ENCODE measurements around the gene BBS9. TPM values are rescaled to one million over a fixed set of nuclear protein-coding genes. Genes with fewer than 3 reads are reported as not detected.
"Not testable (repeated sequence)": the region's sequence is repeated elsewhere in the genome, so short reads cannot be mapped to it uniquely, and the experiment has no call there.

BBS9 gene
- polyA plus RNA-seq, 1 donor from 2014 or later = 9.8 TPM

- no peak overlapping the region for H3K9ac ChIP-seq (ENCODE audit: low read length)
- H3K27ac ChIP-seq (ENCODE audit: low read length) = no peak overlapping the region
- no peak overlapping the region for H3K4me2 ChIP-seq (ENCODE audit: low read length)
- no peaks in the 10 kb centered on the region for H4K20me1 ChIP-seq (ENCODE audit: insufficient read depth)
- TF ChIP-seq CTCF (IDR thresholded peaks at IDR 0.05; ENCODE audit: poor library complexity, severe bottlenecking) (no peak), POLR2AphosphoS5 (IDR thresholded peaks at IDR 0.05) (no peak), REST (IDR thresholded peaks at IDR 0.05; ENCODE audit: borderline replicate concordance) (no peak)
- no peak overlapping the region for H3K4me3 ChIP-seq (ENCODE audit: low read length)
- no peaks in the 10 kb centered on the region for H3K9me3 ChIP-seq (ENCODE audit: low read length)
- H3K36me3 ChIP-seq (ENCODE audit: insufficient read depth, low read length) = no peaks in the 10 kb centered on the region
- H3K79me2 ChIP-seq (replicated peaks; ENCODE audit: insufficient read depth, low read length) = no peaks in the 10 kb centered on the region
- H2AFZ ChIP-seq (ENCODE audit: low read depth, low read length) = no peak overlapping the region
- no peaks in the 10 kb centered on the region for H3K9me2 ChIP-seq (ENCODE audit: insufficient read depth, low read length)
- no peaks in the 10 kb centered on the region for H3K27me3 ChIP-seq (ENCODE audit: insufficient read depth, low read depth, low read length)
- no peaks in the 10 kb centered on the region for H3F3A ChIP-seq (ENCODE audit: insufficient read depth, low read length, poor library complexity, severe bottlenecking)
Measured at GRCh38 chr7:33517191-33517590, 387.8 kb downstream of the BBS9 start.

GRCh38 chr7:33527008-33527407 is 397.6 kb downstream of the BBS9 start:
- H3K9me3 ChIP-seq (ENCODE audit: low read length); H3K27ac ChIP-seq (ENCODE audit: low read length); H3K27me3 ChIP-seq (ENCODE audit: insufficient read depth, low read depth, low read length); H3K79me2 ChIP-seq (replicated peaks; ENCODE audit: insufficient read depth, low read length); H3K9ac ChIP-seq (ENCODE audit: low read length); H3K4me3 ChIP-seq (ENCODE audit: low read length); H3F3A ChIP-seq (ENCODE audit: insufficient read depth, low read length, poor library complexity, severe bottlenecking); H2AFZ ChIP-seq (ENCODE audit: low read depth, low read length); H3K36me3 ChIP-seq (ENCODE audit: insufficient read depth, low read length); H3K9me2 ChIP-seq (ENCODE audit: insufficient read depth, low read length); H3K4me2 ChIP-seq (ENCODE audit: low read length); H4K20me1 ChIP-seq (ENCODE audit: insufficient read depth): not testable (repeated sequence)

- H3K79me2 ChIP-seq (replicated peaks; ENCODE audit: insufficient read depth, low read length); H4K20me1 ChIP-seq (ENCODE audit: insufficient read depth); H2AFZ ChIP-seq (ENCODE audit: low read depth, low read length); H3K9me3 ChIP-seq (ENCODE audit: low read length); H3K4me3 ChIP-seq (ENCODE audit: low read length); H3K9ac ChIP-seq (ENCODE audit: low read length); H3K9me2 ChIP-seq (ENCODE audit: insufficient read depth, low read length); H3K27ac ChIP-seq (ENCODE audit: low read length); H3F3A ChIP-seq (ENCODE audit: insufficient read depth, low read length, poor library complexity, severe bottlenecking); H3K36me3 ChIP-seq (ENCODE audit: insufficient read depth, low read length); H3K4me2 ChIP-seq (ENCODE audit: low read length); H3K27me3 ChIP-seq (ENCODE audit: insufficient read depth, low read depth, low read length): not testable (repeated sequence)
Measured at GRCh38 chr7:33527613-33528012, 398.2 kb downstream of the BBS9 start.

- Histone ChIP-seq H3K9me3 (ENCODE audit: low read length) (no peaks in the 10 kb centered on the region), H3K4me2 (ENCODE audit: low read length) (no peak overlapping the region), H3K36me3 (ENCODE audit: insufficient read depth, low read length) (no peaks in the 10 kb centered on the region), H4K20me1 (ENCODE audit: insufficient read depth) (no peaks in the 10 kb centered on the region), H3K27ac (ENCODE audit: low read length) (no peak overlapping the region), H3K4me3 (ENCODE audit: low read length) (no peak overlapping the region), H3K79me2 (replicated peaks; ENCODE audit: insufficient read depth, low read length) (no peaks in the 10 kb centered on the region), H3K27me3 (ENCODE audit: insufficient read depth, low read depth, low read length) (no peaks in the 10 kb centered on the region), H3F3A (ENCODE audit: insufficient read depth, low read length, poor library complexity, severe bottlenecking) (no peaks in the 10 kb centered on the region), H3K9ac (ENCODE audit: low read length) (no peak overlapping the region), H2AFZ (ENCODE audit: low read depth, low read length) (no peak overlapping the region), H3K9me2 (ENCODE audit: insufficient read depth, low read length) (no peaks in the 10 kb centered on the region)
- no peak for TF ChIP-seq TAF1 (IDR thresholded peaks at IDR 0.05; ENCODE audit: low read depth)
- no peak for TF ChIP-seq CTCF (IDR thresholded peaks at IDR 0.05; ENCODE audit: poor library complexity, severe bottlenecking)
- no peak for TF ChIP-seq SMC3 (conservative IDR thresholded peaks at IDR 0.05; ENCODE audit: poor library complexity)
- TF ChIP-seq MXI1 (conservative IDR thresholded peaks at IDR 0.05; ENCODE audit: poor library complexity, severe bottlenecking) = no peak
- no peak for TF ChIP-seq EZH2 (IDR thresholded peaks at IDR 0.05; ENCODE audit: borderline replicate concordance, insufficient read depth, low read length, poor library complexity, severe bottlenecking)
- no peak for TF ChIP-seq POLR2AphosphoS5 (IDR thresholded peaks at IDR 0.05)
- no peak for TF ChIP-seq RAD21 (conservative IDR thresholded peaks at IDR 0.05)
- TF ChIP-seq REST (IDR thresholded peaks at IDR 0.05; ENCODE audit: borderline replicate concordance) = no peak
Measured at GRCh38 chr7:33529070-33529469, 399.7 kb downstream of the BBS9 start.

Data from neural cell (in vitro differentiated cells).